Astrocyte (in vitro differentiated cells and primary cell): ENCODE data around the gene CCDC197. TPM values are rescaled to one million over a fixed set of nuclear protein-coding genes. Genes with fewer than 3 reads are reported as not detected.

ENCODE experiments used
- DNase-seq: peaks from one replicate; pipeline ENCODE4 v3.0.0-alpha.2; 2010; ENCODE audit warnings: low read depth
- FAIRE-seq: peaks from 2 replicates; lab custom pipeline; 2011; peaks lifted over from hg19 to GRCh38; lab: Jason Lieb, UNC
- H2AFZ ChIP-seq: 2 replicates; pipeline ENCODE4 v1.6.0; 2012; ENCODE audit warnings: low read depth, low read length, inconsistent platforms
- H3K27ac ChIP-seq: 2 replicates; pipeline ENCODE4 v1.5.1; 2011; ENCODE audit warnings: low read depth, low read length, inconsistent platforms
- H3K27me3 ChIP-seq: 2 replicates; pipeline ENCODE4 v1.6.0; 2011; ENCODE audit warnings: low read length, inconsistent platforms; ENCODE audit not compliant: insufficient read depth
- H3K36me3 ChIP-seq: 2 replicates; pipeline ENCODE4 v1.5.1; 2011; ENCODE audit warnings: low read length, inconsistent platforms; ENCODE audit not compliant: insufficient read depth
- H3K4me1 ChIP-seq: 2 replicates; pipeline ENCODE4 v1.5.1; 2011; ENCODE audit warnings: low read length, inconsistent platforms; ENCODE audit not compliant: insufficient read depth
- H3K4me2 ChIP-seq: 2 replicates; pipeline ENCODE4 v1.6.0; 2012; ENCODE audit warnings: low read length, inconsistent platforms
- H3K4me3 ChIP-seq: 2 replicates; pipeline ENCODE4 v1.5.1; 2011; ENCODE audit warnings: low read depth, mild to moderate bottlenecking, low read length, inconsistent platforms; ENCODE audit not compliant: insufficient read depth
- H3K79me2 ChIP-seq: 2 replicates; pipeline ENCODE4 v1.6.0; 2012; ENCODE audit warnings: mild to moderate bottlenecking, low read length, inconsistent platforms; ENCODE audit not compliant: insufficient read depth
- H3K9ac ChIP-seq: 2 replicates; pipeline ENCODE4 v1.6.0; 2012; ENCODE audit warnings: mild to moderate bottlenecking, low read length, inconsistent platforms
- H3K9me3 ChIP-seq: 2 replicates; pipeline ENCODE4 v1.5.1; 2012; ENCODE audit warnings: low read depth, mild to moderate bottlenecking, low read length, inconsistent platforms; ENCODE audit not compliant: insufficient read depth
- H4K20me1 ChIP-seq: 2 replicates; pipeline ENCODE4 v1.6.0; 2012; ENCODE audit warnings: low read length, inconsistent platforms; ENCODE audit not compliant: insufficient read depth
- H3K27ac Mint-ChIP-seq: one replicate; pipeline ENCODE4 v1.8.0; 2021; ENCODE audit warnings: mild to moderate bottlenecking, mixed read lengths; ENCODE audit not compliant: unreplicated experiment
- H3K27me3 Mint-ChIP-seq: one replicate; pipeline ENCODE4 v1.8.0; 2021; ENCODE audit warnings: low read depth, mixed read lengths; ENCODE audit not compliant: unreplicated experiment
- H3K36me3 Mint-ChIP-seq: one replicate; pipeline ENCODE4 v1.8.0; 2021; ENCODE audit warnings: low read depth, mixed read lengths; ENCODE audit not compliant: unreplicated experiment
- H3K4me1 Mint-ChIP-seq: one replicate; pipeline ENCODE4 v1.8.0; 2021; ENCODE audit warnings: low read depth, mixed read lengths; ENCODE audit not compliant: unreplicated experiment
- H3K4me3 Mint-ChIP-seq: one replicate; pipeline ENCODE4 v1.8.0; 2021; ENCODE audit warnings: mild to moderate bottlenecking, moderate library complexity, mixed read lengths; ENCODE audit not compliant: unreplicated experiment
- H3K9me3 Mint-ChIP-seq: one replicate; pipeline ENCODE4 v1.8.0; 2021; ENCODE audit warnings: mild to moderate bottlenecking, mixed read lengths; ENCODE audit not compliant: unreplicated experiment
- CTCF ChIP-seq: IDR thresholded peaks from 2 replicates; pipeline ENCODE4 v1.5.1; 2011; ENCODE audit warnings: low read depth, mild to moderate bottlenecking, inconsistent platforms, low read length, moderate library complexity; ENCODE audit not compliant: insufficient read depth
- EZH2 ChIP-seq: IDR thresholded peaks from 2 replicates; pipeline ENCODE4 v1.6.1; 2012; ENCODE audit warnings: mild to moderate bottlenecking, low read length, inconsistent platforms; ENCODE audit not compliant: insufficient read depth
- total RNA-seq: library from RNA; stranded (reverse); gene quantifications from 2 replicates; pipeline ENCODE4 v1.2.1, GENCODE V29; 2021

The CCDC197 gene
- total RNA-seq, 1 donor from 2014 or later: not detected

- Mint-ChIP-seq H3K27ac (no peak overlapping the region), H3K36me3 (no peaks in the 10 kb centered on the region), H3K27me3 (peaks cover 68% of the 10 kb centered on the region), H3K4me3 (no peak overlapping the region), H3K9me3 (no peaks in the 10 kb centered on the region), H3K4me1 (peaks cover 9% of the 10 kb centered on the region)
- H3K4me3 ChIP-seq: no peak overlapping the region
- H3K4me2 ChIP-seq: no peak overlapping the region
- no peak overlapping the region for H2AFZ ChIP-seq
- no peak overlapping the region for H3K27ac ChIP-seq
- H3K36me3 ChIP-seq: no peaks in the 10 kb centered on the region
- peaks cover 3% of the 10 kb centered on the region for H3K4me1 ChIP-seq
- H3K79me2 ChIP-seq: no peaks in the 10 kb centered on the region
- peaks cover 13% of the 10 kb centered on the region for H3K27me3 ChIP-seq
- TF ChIP-seq CTCF: no peak
- TF ChIP-seq EZH2: no peak
- H3K9me3 ChIP-seq: no peaks in the 10 kb centered on the region
- H4K20me1 ChIP-seq: no peaks in the 10 kb centered on the region
- DNase-seq (no peak), FAIRE-seq (no peak)
- H3K9ac ChIP-seq: no peak overlapping the region
Observed at GRCh38 chr14:93970965-93971634, 26.0 kb upstream of the CCDC197 start.

GRCh38 chr14:93971635-93972027, 25.5 kb upstream of the CCDC197 start:
- no peak overlapping the region for H3K27ac ChIP-seq
- H3K36me3 ChIP-seq: no peaks in the 10 kb centered on the region
- H3K9me3 ChIP-seq: no peaks in the 10 kb centered on the region
- H3K27me3 ChIP-seq: peaks cover 13% of the 10 kb centered on the region
- Mint-ChIP-seq H3K27ac (no peak overlapping the region), H3K4me3 (no peak overlapping the region), H3K4me1 (peaks cover 7% of the 10 kb centered on the region), H3K9me3 (no peaks in the 10 kb centered on the region), H3K36me3 (no peaks in the 10 kb centered on the region), H3K27me3 (peaks cover 66% of the 10 kb centered on the region)
- TF ChIP-seq CTCF (no peak), EZH2 (no peak)
- no peak overlapping the region for H2AFZ ChIP-seq
- no peak overlapping the region for H3K4me3 ChIP-seq
- DNase-seq (no peak), FAIRE-seq (no peak)
- H3K79me2 ChIP-seq: no peaks in the 10 kb centered on the region
- H3K4me2 ChIP-seq: no peak overlapping the region
- H4K20me1 ChIP-seq: no peaks in the 10 kb centered on the region
- H3K9ac ChIP-seq: no peak overlapping the region
- no peaks in the 10 kb centered on the region for H3K4me1 ChIP-seq

- Histone ChIP-seq H3K4me2 (no peak overlapping the region), H3K36me3 (no peaks in the 10 kb centered on the region), H2AFZ (no peak overlapping the region), H3K4me1 (no peaks in the 10 kb centered on the region), H3K4me3 (no peak overlapping the region), H3K27ac (no peak overlapping the region), H3K27me3 (peaks cover 16% of the 10 kb centered on the region), H3K9me3 (no peaks in the 10 kb centered on the region), H3K9ac (no peak overlapping the region), H3K79me2 (no peaks in the 10 kb centered on the region), H4K20me1 (no peaks in the 10 kb centered on the region)
- Mint-ChIP-seq H3K27ac (no peak overlapping the region), H3K27me3 (peaks cover 72% of the 10 kb centered on the region), H3K4me1 (peaks cover 10% of the 10 kb centered on the region), H3K36me3 (no peaks in the 10 kb centered on the region), H3K4me3 (no peak overlapping the region), H3K9me3 (no peaks in the 10 kb centered on the region)
- TF ChIP-seq CTCF (no peak), EZH2 (no peak)
- FAIRE-seq (no peak), DNase-seq (no peak)
Observed at GRCh38 chr14:93972618-93973205, 24.4 kb upstream of the CCDC197 start.
